DOHH2 (cell line): Measurements from ENCODE around the gene PALM.
"Not testable (repeated sequence)": the region's sequence is repeated elsewhere in the genome, so short reads cannot be mapped to it uniquely, and the experiment has no call there.

Experiments
- H3F3A ChIP-seq: fragments of 200-600 bp; sonication (generic), shearing (Covaris generic); 2 replicates; pipeline ENCODE4 v1.6.0; 2016; ENCODE audit warnings: antibody characterized with exemption, mild to moderate bottlenecking; ENCODE audit not compliant: control insufficient read depth, insufficient read depth
- H3K27ac ChIP-seq: fragments of 200-600 bp; sonication (generic); 2 replicates; pipeline ENCODE4 v1.5.1; 2014; ENCODE audit warnings: low read depth, mild to moderate bottlenecking, low read length, moderate library complexity
- H3K27me3 ChIP-seq: fragments of 200-600 bp; sonication (generic); 2 replicates; pipeline ENCODE4 v1.6.1; 2014; ENCODE audit warnings: mild to moderate bottlenecking, low read length, mixed read lengths; ENCODE audit not compliant: control insufficient read depth
- H3K36me3 ChIP-seq: fragments of 200-600 bp; sonication (generic); 2 replicates; pipeline ENCODE4 v1.6.1; 2014; ENCODE audit warnings: mild to moderate bottlenecking, low read length, moderate library complexity, mixed read lengths; ENCODE audit not compliant: control insufficient read depth
- H3K4me1 ChIP-seq: fragments of 200-600 bp; sonication (generic); 2 replicates; pipeline ENCODE4 v1.6.1; 2014; ENCODE audit warnings: mild to moderate bottlenecking, low read length, mixed read lengths; ENCODE audit not compliant: control insufficient read depth
- H3K4me2 ChIP-seq: fragments of 200-600 bp; sonication (generic); 2 replicates; pipeline ENCODE4 v1.6.0; 2014; ENCODE audit warnings: mild to moderate bottlenecking, low read length, moderate library complexity
- H3K4me3 ChIP-seq: fragments of 200-600 bp; sonication (generic); 2 replicates; pipeline ENCODE4 v1.5.1; 2014; ENCODE audit warnings: mild to moderate bottlenecking, low read length, mixed read lengths
- H3K79me2 ChIP-seq: fragments of 200-600 bp; sonication (generic); 2 replicates; pipeline ENCODE4 v1.6.1; 2014; ENCODE audit warnings: mild to moderate bottlenecking, low read length, mixed read lengths; ENCODE audit not compliant: control insufficient read depth
- H3K9me2 ChIP-seq: fragments of 200-600 bp; sonication (generic); replicated peaks from 2 replicates; pipeline ENCODE4 v1.6.1; 2014; ENCODE audit warnings: mild to moderate bottlenecking, low read length, mixed read lengths; ENCODE audit not compliant: control insufficient read depth
- H3K9me3 ChIP-seq: fragments of 200-600 bp; sonication (generic); 2 replicates; pipeline ENCODE4 v1.6.1; 2014; ENCODE audit warnings: antibody characterized with exemption, low read length, mixed read lengths; ENCODE audit not compliant: control insufficient read depth, insufficient read depth
- H4K20me1 ChIP-seq: fragments of 200-600 bp; sonication (generic); 2 replicates; pipeline ENCODE4 v1.6.0; 2014; ENCODE audit warnings: low read depth, mild to moderate bottlenecking, antibody characterized with exemption, low read length, moderate library complexity; ENCODE audit not compliant: control insufficient read depth, insufficient read depth
- CTCF ChIP-seq: fragments of 200-600 bp; sonication (generic); IDR thresholded peaks from one replicate; pipeline ENCODE4 v1.5.1; 2014; ENCODE audit warnings: antibody characterized with exemption, mild to moderate bottlenecking, low read depth, low read length; ENCODE audit not compliant: poor library complexity, severe bottlenecking
- EZH2phosphoT487 ChIP-seq: fragments of 200-600 bp; sonication (generic); IDR thresholded peaks from 2 replicates; pipeline ENCODE4 v1.6.1; 2017; ENCODE audit warnings: borderline replicate concordance, mild to moderate bottlenecking, antibody characterized with exemption, low read length, moderate library complexity, mixed read lengths

Gene PALM

GRCh38 chr19:664913-665443, 43.8 kb upstream of the PALM start:
- Histone ChIP-seq H3K79me2 (peaks cover 34% of the 10 kb centered on the region), H3K4me3 (no peak overlapping the region), H3K9me2 (no peaks in the 10 kb centered on the region), H3K36me3 (peaks cover 26% of the 10 kb centered on the region), H3K27ac (no peak overlapping the region), H3K4me1 (peaks cover 32% of the 10 kb centered on the region), H4K20me1 (peaks cover 10% of the 10 kb centered on the region), H3K4me2 (peak overlapping the region; percentile 31; the same call in 1 of the 2 replicates), H3K27me3 (no peaks in the 10 kb centered on the region), H3F3A (no peaks in the 10 kb centered on the region), H3K9me3 (no peaks in the 10 kb centered on the region)
- TF ChIP-seq EZH2phosphoT487 (no peak), CTCF (peak; percentile 82)

GRCh38 chr19:666985-667573, 41.7 kb upstream of the PALM start:
- not testable (repeated sequence) for H3K36me3 ChIP-seq, H3F3A ChIP-seq, H3K4me2 ChIP-seq, H3K9me2 ChIP-seq, H4K20me1 ChIP-seq, H3K4me3 ChIP-seq, H3K9me3 ChIP-seq, H3K27me3 ChIP-seq, H3K27ac ChIP-seq
- peaks cover 19% of the 10 kb centered on the region for H3K4me1 ChIP-seq
- H3K79me2 ChIP-seq, result peaks cover 13% of the 10 kb centered on the region

DNA sequence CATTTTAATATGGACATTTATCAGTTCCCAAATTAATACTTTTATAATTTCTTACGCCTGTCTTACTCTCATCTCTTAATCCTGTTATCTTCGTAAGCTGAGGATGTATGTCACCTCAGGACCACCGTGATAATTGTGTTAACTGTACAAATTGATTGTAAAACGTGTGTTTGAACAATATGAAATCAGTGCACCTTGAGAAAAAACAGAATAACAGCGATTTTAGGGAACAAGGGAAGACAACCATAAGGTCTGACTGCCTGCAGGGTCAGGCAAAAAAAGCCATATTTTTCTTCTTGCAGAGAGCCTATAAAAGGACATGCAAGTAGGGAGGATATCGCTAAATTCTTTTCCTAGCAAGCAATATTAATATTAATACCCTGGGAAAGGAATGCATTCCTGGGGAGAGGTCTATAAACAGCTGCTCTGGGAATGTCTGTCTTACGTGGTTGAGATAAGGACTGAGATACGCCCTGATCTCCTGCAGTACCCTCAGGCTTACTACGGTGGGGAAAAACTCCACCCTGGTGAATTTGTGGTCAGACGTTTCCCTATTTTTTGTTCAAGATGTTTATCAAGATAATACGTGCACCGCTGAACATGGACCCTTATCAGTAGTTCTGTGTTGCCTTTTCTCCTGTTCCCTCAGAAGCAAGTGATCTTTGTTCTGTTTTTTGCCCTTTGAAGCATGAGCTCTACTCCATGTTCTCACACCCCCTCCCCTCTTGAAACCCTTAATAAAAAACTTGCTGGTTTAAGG, 39.9 kb upstream of the PALM start:
- not testable (repeated sequence) for H3K36me3 ChIP-seq, H3K79me2 ChIP-seq, H3F3A ChIP-seq, H3K27me3 ChIP-seq, H3K4me2 ChIP-seq, H4K20me1 ChIP-seq, H3K27ac ChIP-seq, H3K9me3 ChIP-seq, H3K9me2 ChIP-seq, H3K4me3 ChIP-seq
- H3K4me1 ChIP-seq, result peaks cover 12% of the 10 kb centered on the region

- Histone ChIP-seq H3K4me2 (no peak overlapping the region), H3K9me2 (no peaks in the 10 kb centered on the region), H4K20me1 (no peaks in the 10 kb centered on the region), H3K27ac (no peak overlapping the region), H3K4me1 (no peaks in the 10 kb centered on the region), H3F3A (no peaks in the 10 kb centered on the region), H3K27me3 (peaks cover 12% of the 10 kb centered on the region), H3K79me2 (no peaks in the 10 kb centered on the region), H3K9me3 (no peaks in the 10 kb centered on the region), H3K4me3 (no peak overlapping the region), H3K36me3 (no peaks in the 10 kb centered on the region)
- TF ChIP-seq CTCF (no peak), EZH2phosphoT487 (no peak)
These were observed 38.1 kb upstream of the PALM start for GRCh38 chr19:670609-671075.
